ENCODE data around the gene HOXC9.

Gene HOXC9

GRCh38 chr12:54014377-54015017, 14.5 kb downstream of the HOXC9 start:
- H3K4me3 ChIP-seq (ENCODE audit: low read length) = no peak overlapping the region
- no peak for DNase-seq (ENCODE audit: low read depth)
- no peak for TF ChIP-seq CTCF (IDR thresholded peaks at IDR 0.05; ENCODE audit: insufficient read depth, low read depth, low read length, missing control alignments)

GRCh38 chr12:54015018-54015931, 15.3 kb downstream of the HOXC9 start:
- no peak overlapping the region for H3K4me3 ChIP-seq (ENCODE audit: low read length)
- DNase-seq (ENCODE audit: low read depth) = no peak
- TF ChIP-seq CTCF (IDR thresholded peaks at IDR 0.05; ENCODE audit: insufficient read depth, low read depth, low read length, missing control alignments) = no peak

- H3K4me3 ChIP-seq (ENCODE audit: low read length) = no peak overlapping the region
- DNase-seq (ENCODE audit: low read depth) = no peak
- TF ChIP-seq CTCF (IDR thresholded peaks at IDR 0.05; ENCODE audit: insufficient read depth, low read depth, low read length, missing control alignments) = no peak
Observed at GRCh38 chr12:54016051-54016450, 16.1 kb downstream of the HOXC9 start.

- no peak overlapping the region for H3K4me3 ChIP-seq (ENCODE audit: low read length)
- no peak for TF ChIP-seq CTCF (IDR thresholded peaks at IDR 0.05; ENCODE audit: insufficient read depth, low read depth, low read length, missing control alignments)
- no peak for DNase-seq (ENCODE audit: low read depth)
Observed at GRCh38 chr12:54016478-54016964, 16.6 kb downstream of the HOXC9 start.

- peak overlapping the region; percentile 41 for H3K4me3 ChIP-seq (ENCODE audit: low read length)
- DNase-seq (ENCODE audit: low read depth) = no peak
- no peak for TF ChIP-seq CTCF (IDR thresholded peaks at IDR 0.05; ENCODE audit: insufficient read depth, low read depth, low read length, missing control alignments)
Observed at GRCh38 chr12:54017027-54017788, 17.2 kb downstream of the HOXC9 start.

GRCh38 chr12:54017878-54018467, 18.0 kb downstream of the HOXC9 start:
- TF ChIP-seq CTCF (IDR thresholded peaks at IDR 0.05; ENCODE audit: insufficient read depth, low read depth, low read length, missing control alignments) = no peak
- H3K4me3 ChIP-seq (ENCODE audit: low read length) = peak overlapping the region; percentile 41
- DNase-seq (ENCODE audit: low read depth) = peak; percentile 44
